GM12878 (cell line): Measurements from ENCODE around the gene PLA2G12B. TPM values are rescaled to one million over a fixed set of nuclear protein-coding genes. Genes with fewer than 3 reads are reported as not detected.

Source experiments
- ATAC-seq: fragments of 200-7000 bp; cut with Tn5 transposase; 3 replicates; pipeline ENCODE4 v1.9.1; 2020; ENCODE audit warnings: mild to moderate bottlenecking, moderate library complexity
- BruUV-seq: library from RNA; stranded (reverse); fragments of 400-500 nt; replicated peaks from 2 replicates; lab custom pipeline; 2021; lab: Mats Ljungman, UMichigan
- CTCF ChIA-PET: fragments of 300-600 bp; sonication (Branson Sonifier 250); formaldehyde crosslinking; extraction: SDS; loops from one replicate; lab custom pipeline; 2021; ENCODE audit warnings: inconsistent platforms; lab: Yijun Ruan, JAX
- POLR2A ChIA-PET: fragments of 350-600 bp; formaldehyde crosslinking; extraction: SDS; loops from one replicate; lab custom pipeline; 2021; ENCODE audit warnings: inconsistent platforms; lab: Charles Lee
- RAD21 ChIA-PET: fragments of 300-600 bp; sonication (Branson Sonifier 250); formaldehyde crosslinking; loops from one replicate; lab custom pipeline; 2023; ENCODE audit warnings: antibody characterized with exemption; ENCODE audit not compliant: unreplicated experiment; lab: Charles Lee
- SMC1A ChIA-PET: fragments of 300-600 bp; sonication (Branson Sonifier 250); formaldehyde crosslinking; loops from one replicate; lab custom pipeline; 2023; ENCODE audit not compliant: unreplicated experiment, uncharacterized antibody; lab: Charles Lee
- DNase-seq: peaks from one replicate; pipeline ENCODE4 v3.0.0-alpha.2; 2011; ENCODE audit warnings: low read depth, low spot score
- FAIRE-seq: peaks from 3 replicates; lab custom pipeline; 2011; peaks lifted over from hg19 to GRCh38; lab: Jason Lieb, UNC
- H2AFZ ChIP-seq: 2 replicates; pipeline ENCODE4 v1.6.0; 2011; ENCODE audit warnings: low read depth, low read length, control low read depth; ENCODE audit not compliant: control insufficient read depth
- H3K27ac ChIP-seq: 2 replicates; pipeline ENCODE4 v1.5.1; 2011; ENCODE audit warnings: control low read depth; ENCODE audit not compliant: control insufficient read depth, insufficient read depth
- H3K27me3 ChIP-seq, 2 experiments: replicated peaks in 1 of 2; 2 replicates each; pipeline versions ENCODE4 v1.6.0 to v1.6.1; 2011; ENCODE audit warnings: low read length in 1 of 2; ENCODE audit not compliant: control insufficient read depth in 2 of 2, insufficient read depth in 2 of 2
- H3K36me3 ChIP-seq, 2 experiments: 2 replicates each; pipeline ENCODE4 v1.5.1; 2011; ENCODE audit warnings: low read length in 1 of 2; ENCODE audit not compliant: control insufficient read depth in 2 of 2, insufficient read depth in 2 of 2
- H3K4me1 ChIP-seq: 2 replicates; pipeline ENCODE4 v1.6.1; 2011; ENCODE audit warnings: mild to moderate bottlenecking, low read length, moderate library complexity, mixed read lengths; ENCODE audit not compliant: control insufficient read depth, insufficient read depth
- H3K4me2 ChIP-seq: 2 replicates; pipeline ENCODE4 v1.6.0; 2011; ENCODE audit warnings: control low read depth; ENCODE audit not compliant: control insufficient read depth, insufficient read depth
- H3K4me3 ChIP-seq: fragments of 200-600 bp; sonication (generic); 2 replicates; pipeline ENCODE4 v1.5.1; 2016
- H3K79me2 ChIP-seq: 2 replicates; pipeline ENCODE4 v1.6.0; 2011; ENCODE audit warnings: low read length; ENCODE audit not compliant: control insufficient read depth, insufficient read depth
- H3K9ac ChIP-seq: 2 replicates; pipeline ENCODE4 v1.8.0; 2011; ENCODE audit warnings: low read length, control low read depth, mixed read lengths; ENCODE audit not compliant: control insufficient read depth, insufficient read depth
- H3K9me3 ChIP-seq: replicated peaks from 3 replicates; pipeline ENCODE4 v1.5.1; 2011; ENCODE audit warnings: mild to moderate bottlenecking, low read length; ENCODE audit not compliant: control insufficient read depth, insufficient read depth
- H4K20me1 ChIP-seq: 2 replicates; pipeline ENCODE4 v1.6.0; 2011; ENCODE audit not compliant: control insufficient read depth, insufficient read depth
- BMI1 ChIP-seq: fragments of 450-650 bp; IDR thresholded peaks from 2 replicates; pipeline ENCODE4 v1.6.1; 2016; ENCODE audit warnings: mild to moderate bottlenecking, moderate library complexity, borderline replicate concordance
- DPF2 ChIP-seq: fragments of 450-650 bp; IDR thresholded peaks from 2 replicates; pipeline ENCODE4 v1.6.1; 2017; ENCODE audit warnings: mild to moderate bottlenecking
- EED ChIP-seq: sonication (generic); IDR thresholded peaks from 2 replicates; pipeline ENCODE4 v1.6.1; 2016; ENCODE audit warnings: antibody characterized with exemption, low read depth
- HDAC2 ChIP-seq: fragments of 200-600 bp; sonication (generic); IDR thresholded peaks from 2 replicates; pipeline ENCODE4 v1.6.1; 2017
- LARP7 ChIP-seq: fragments of 450-650 bp; IDR thresholded peaks from 2 replicates; pipeline ENCODE4 v1.6.1; 2017; ENCODE audit warnings: mild to moderate bottlenecking
- NBN ChIP-seq: fragments of 450-650 bp; IDR thresholded peaks from 2 replicates; pipeline ENCODE4 v1.6.1; 2016
- PML ChIP-seq: IDR thresholded peaks from 2 replicates; pipeline ENCODE4 v1.6.1; 2012; ENCODE audit warnings: low read length, inconsistent platforms
- POLR2AphosphoS5 ChIP-seq: IDR thresholded peaks from 2 replicates; pipeline ENCODE4 v1.6.1; 2011; ENCODE audit warnings: mild to moderate bottlenecking, low read length, inconsistent platforms
- RBBP5 ChIP-seq: fragments of 200-600 bp; sonication (generic); conservative IDR thresholded peaks from 2 replicates; pipeline ENCODE4 v1.6.1; 2016
- RCOR1 ChIP-seq: conservative IDR thresholded peaks from 2 replicates; pipeline ENCODE4 v1.6.1; 2012; ENCODE audit warnings: low read depth, low read length, improper control_type of control experiment
- SMAD5 ChIP-seq: IDR thresholded peaks from 2 replicates; pipeline ENCODE4 v1.6.1; 2016; ENCODE audit warnings: antibody characterized with exemption, low read depth
- ZBED1 ChIP-seq: IDR thresholded peaks from 2 replicates; pipeline ENCODE4 v1.6.1; 2016; ENCODE audit warnings: borderline replicate concordance
- ZNF274 ChIP-seq: IDR thresholded peaks from one replicate; pipeline ENCODE4 v1.8.0; 2011; ENCODE audit not compliant: insufficient read length, insufficient read depth
- ZNF384 ChIP-seq: IDR thresholded peaks from 2 replicates; pipeline ENCODE4 v1.6.1; 2012; ENCODE audit warnings: low read depth, mild to moderate bottlenecking, low read length, improper control_type of control experiment, borderline replicate concordance
- ZNF622 ChIP-seq: fragments of 450-650 bp; IDR thresholded peaks from 2 replicates; pipeline ENCODE4 v1.6.1; 2017; ENCODE audit warnings: mild to moderate bottlenecking, inconsistent platforms
- WGBS: methylation state at CpG from one replicate; pipeline ENCODE4 v1.1.6; 2016; ENCODE audit warnings: low lambda C conversion rate; ENCODE audit not compliant: insufficient replicate concordance, insufficient coverage; ENCODE audit errors: missing lambda C conversion rate; 5-methylcytosine and 5-hydroxymethylcytosine counted together
- in situ Hi-C: fragments of 300-500 bp; cut with MboI; formaldehyde crosslinking; loops from 9 replicates; pipeline ENCODE4 v1.14.3; 2018; ENCODE audit warnings: mixed read lengths
- intact Hi-C: fragments of 100-400 bp; cut with micrococcal nuclease; formaldehyde crosslinking; loops from one replicate; pipeline ENCODE4 v1.14.2; 2022; ENCODE audit not compliant: unreplicated experiment
- polyA plus RNA-seq, 11 experiments: library from polyadenylated mRNA; depleted of rRNA in 4 of 11; unstranded in 6 of 11; stranded (reverse) in 5 of 11; fragments of >200 nt; fragmentation: Nextera tagmentation in 4 of 11; fragmentation: Illumina TruSeq in 1 of 11; extraction: Ambion mirVana in 4 of 11; extraction: Trizol in 1 of 11; gene quantifications; 1 replicate in 1 of 11; 2 replicates in 10 of 11; pipeline versions ENCODE4 v1.2.1 to v1.2.3, GENCODE V29; 2011 to 2016; ENCODE audit warnings: inconsistent platforms in 2 of 11, missing spikeins in 2 of 11, low read depth in 1 of 11
- total RNA-seq, 4 experiments: library from RNA; depleted of rRNA in 3 of 4; stranded (reverse); fragments of >200 nt in 3 of 4; fragmentation: Illumina TruSeq in 1 of 4; extraction: Trizol in 1 of 4; gene quantifications; 2 replicates each; pipeline versions ENCODE4 v1.2.1 to v1.2.3, GENCODE V29; 2013 to 2021
- TF ChIP-seq, protein P1 (sequence below): IDR thresholded peaks from 2 replicates; pipeline ENCODE4 v1.6.1; 2012; ENCODE audit warnings: low read length, inconsistent platforms
- TF ChIP-seq, protein P2 (sequence below): IDR thresholded peaks from 2 replicates; pipeline ENCODE4 v1.6.1; 2011; ENCODE audit warnings: low read depth, mild to moderate bottlenecking, low read length, moderate library complexity, borderline replicate concordance; ENCODE audit errors: extremely low read depth
- TF ChIP-seq, protein P3 (sequence below): fragments of 450-650 bp; conservative IDR thresholded peaks from 2 replicates; pipeline ENCODE4 v1.6.1; 2017; ENCODE audit warnings: mild to moderate bottlenecking, moderate library complexity
- TF ChIP-seq, protein P4 (sequence below): fragments of 450-650 bp; IDR thresholded peaks from 2 replicates; pipeline ENCODE4 v1.6.1; 2016; ENCODE audit warnings: mild to moderate bottlenecking
- TF ChIP-seq, protein P5 (sequence below): IDR thresholded peaks from 2 replicates; pipeline ENCODE4 v1.6.1; 2012; ENCODE audit warnings: low read depth, low read length, improper control_type of control experiment

Gene PLA2G12B
- total and polyA plus RNA-seq, 10 of the 15 experiments (the other 5 are each of a cell fraction or from before 2014, with no cell fraction given) = not detected

DNA sequence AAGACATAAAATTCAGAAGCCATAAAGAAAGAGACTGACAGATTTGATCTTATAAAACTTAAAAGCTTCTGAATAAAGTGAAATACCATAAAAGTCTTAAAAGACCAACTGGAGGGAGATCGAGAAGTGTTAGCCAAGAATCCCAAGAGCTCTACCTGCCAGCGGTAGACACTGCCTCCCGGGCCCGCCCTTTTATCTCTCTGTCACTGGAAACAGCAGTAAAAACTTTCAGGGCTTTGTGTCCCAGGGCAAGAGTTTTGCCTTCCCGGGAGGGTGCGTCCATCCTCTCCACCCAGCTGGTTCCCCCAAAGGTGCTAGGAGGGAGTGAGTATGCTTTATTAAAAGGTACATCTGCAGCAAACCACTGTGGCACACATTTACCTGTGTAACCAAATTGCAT is 5.8 kb downstream of the PLA2G12B start:
- RAD21 ChIA-PET = no interaction called here
- H3K27ac ChIP-seq = no peak overlapping the region
- in situ Hi-C loops = no loop called here
- SMC1A ChIA-PET = interaction anchor here (0.5 to 1.1 kb wide), 2 partner anchors 42 to 584 kb away, joined by 3 to 5 read pairs; no protein-coding TSS in a partner anchor
- no peak overlapping the region for H3K4me3 ChIP-seq
- BruUV-seq = no TSS peak
- ATAC-seq = no peak
- no peak overlapping the region for H2AFZ ChIP-seq
- H4K20me1 ChIP-seq = no peaks in the 10 kb centered on the region
- POLR2A ChIA-PET = no interaction called here
- CTCF ChIA-PET = interaction anchor here (0.7 to 1.0 kb wide), 2 partner anchors 12 to 66 kb away, joined by 3 to 4 read pairs; no protein-coding TSS in a partner anchor
- DNase-seq = no peak
- no peaks in the 10 kb centered on the region for H3K4me1 ChIP-seq
- TF ChIP-seq NBN (no peak), ZNF622 (no peak), BMI1 (no peak), ZNF274 (no peak), EED (no peak), POLR2AphosphoS5 (no peak), RBBP5 (no peak), RCOR1 (no peak), ZNF384 (no peak), HDAC2 (no peak), SMAD5 (no peak), PML (no peak), ZBED1 (no peak), LARP7 (no peak), DPF2 (no peak)
- TF ChIP-seq, protein P1, sequence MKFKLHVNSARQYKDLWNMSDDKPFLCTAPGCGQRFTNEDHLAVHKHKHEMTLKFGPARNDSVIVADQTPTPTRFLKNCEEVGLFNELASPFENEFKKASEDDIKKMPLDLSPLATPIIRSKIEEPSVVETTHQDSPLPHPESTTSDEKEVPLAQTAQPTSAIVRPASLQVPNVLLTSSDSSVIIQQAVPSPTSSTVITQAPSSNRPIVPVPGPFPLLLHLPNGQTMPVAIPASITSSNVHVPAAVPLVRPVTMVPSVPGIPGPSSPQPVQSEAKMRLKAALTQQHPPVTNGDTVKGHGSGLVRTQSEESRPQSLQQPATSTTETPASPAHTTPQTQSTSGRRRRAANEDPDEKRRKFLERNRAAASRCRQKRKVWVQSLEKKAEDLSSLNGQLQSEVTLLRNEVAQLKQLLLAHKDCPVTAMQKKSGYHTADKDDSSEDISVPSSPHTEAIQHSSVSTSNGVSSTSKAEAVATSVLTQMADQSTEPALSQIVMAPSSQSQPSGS = no peak
- TF ChIP-seq, protein P2, sequence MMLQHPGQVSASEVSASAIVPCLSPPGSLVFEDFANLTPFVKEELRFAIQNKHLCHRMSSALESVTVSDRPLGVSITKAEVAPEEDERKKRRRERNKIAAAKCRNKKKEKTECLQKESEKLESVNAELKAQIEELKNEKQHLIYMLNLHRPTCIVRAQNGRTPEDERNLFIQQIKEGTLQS = no peak
- TF ChIP-seq, protein P3, sequence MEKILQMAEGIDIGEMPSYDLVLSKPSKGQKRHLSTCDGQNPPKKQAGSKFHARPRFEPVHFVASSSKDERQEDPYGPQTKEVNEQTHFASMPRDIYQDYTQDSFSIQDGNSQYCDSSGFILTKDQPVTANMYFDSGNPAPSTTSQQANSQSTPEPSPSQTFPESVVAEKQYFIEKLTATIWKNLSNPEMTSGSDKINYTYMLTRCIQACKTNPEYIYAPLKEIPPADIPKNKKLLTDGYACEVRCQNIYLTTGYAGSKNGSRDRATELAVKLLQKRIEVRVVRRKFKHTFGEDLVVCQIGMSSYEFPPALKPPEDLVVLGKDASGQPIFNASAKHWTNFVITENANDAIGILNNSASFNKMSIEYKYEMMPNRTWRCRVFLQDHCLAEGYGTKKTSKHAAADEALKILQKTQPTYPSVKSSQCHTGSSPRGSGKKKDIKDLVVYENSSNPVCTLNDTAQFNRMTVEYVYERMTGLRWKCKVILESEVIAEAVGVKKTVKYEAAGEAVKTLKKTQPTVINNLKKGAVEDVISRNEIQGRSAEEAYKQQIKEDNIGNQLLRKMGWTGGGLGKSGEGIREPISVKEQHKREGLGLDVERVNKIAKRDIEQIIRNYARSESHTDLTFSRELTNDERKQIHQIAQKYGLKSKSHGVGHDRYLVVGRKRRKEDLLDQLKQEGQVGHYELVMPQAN = no peak
- TF ChIP-seq, protein P4, sequence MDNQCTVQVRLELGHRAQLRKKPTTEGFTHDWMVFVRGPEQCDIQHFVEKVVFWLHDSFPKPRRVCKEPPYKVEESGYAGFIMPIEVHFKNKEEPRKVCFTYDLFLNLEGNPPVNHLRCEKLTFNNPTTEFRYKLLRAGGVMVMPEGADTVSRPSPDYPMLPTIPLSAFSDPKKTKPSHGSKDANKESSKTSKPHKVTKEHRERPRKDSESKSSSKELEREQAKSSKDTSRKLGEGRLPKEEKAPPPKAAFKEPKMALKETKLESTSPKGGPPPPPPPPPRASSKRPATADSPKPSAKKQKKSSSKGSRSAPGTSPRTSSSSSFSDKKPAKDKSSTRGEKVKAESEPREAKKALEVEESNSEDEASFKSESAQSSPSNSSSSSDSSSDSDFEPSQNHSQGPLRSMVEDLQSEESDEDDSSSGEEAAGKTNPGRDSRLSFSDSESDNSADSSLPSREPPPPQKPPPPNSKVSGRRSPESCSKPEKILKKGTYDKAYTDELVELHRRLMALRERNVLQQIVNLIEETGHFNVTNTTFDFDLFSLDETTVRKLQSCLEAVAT = no peak
- TF ChIP-seq, protein P5, sequence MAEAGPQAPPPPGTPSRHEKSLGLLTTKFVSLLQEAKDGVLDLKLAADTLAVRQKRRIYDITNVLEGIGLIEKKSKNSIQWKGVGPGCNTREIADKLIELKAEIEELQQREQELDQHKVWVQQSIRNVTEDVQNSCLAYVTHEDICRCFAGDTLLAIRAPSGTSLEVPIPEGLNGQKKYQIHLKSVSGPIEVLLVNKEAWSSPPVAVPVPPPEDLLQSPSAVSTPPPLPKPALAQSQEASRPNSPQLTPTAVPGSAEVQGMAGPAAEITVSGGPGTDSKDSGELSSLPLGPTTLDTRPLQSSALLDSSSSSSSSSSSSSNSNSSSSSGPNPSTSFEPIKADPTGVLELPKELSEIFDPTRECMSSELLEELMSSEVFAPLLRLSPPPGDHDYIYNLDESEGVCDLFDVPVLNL = no peak
- H3K79me2 ChIP-seq = no peaks in the 10 kb centered on the region
- H3K36me3 ChIP-seq = no peaks in the 10 kb centered on the region
- 57% methylated on average over 6 of the region's 6 CpGs for WGBS
- H3K9me3 ChIP-seq = no peaks in the 10 kb centered on the region
- no peak overlapping the region for H3K9ac ChIP-seq
- no peaks in the 10 kb centered on the region for H3K27me3 ChIP-seq
- intact Hi-C loops = no loop called here
- no peak overlapping the region for H3K4me2 ChIP-seq
- FAIRE-seq = no peak
